IMR-90 (cell line): ENCODE results near the gene FAM78A. TPM values are rescaled to one million over a fixed set of nuclear protein-coding genes. Genes with fewer than 3 reads are reported as not detected.
"Not testable (repeated sequence)": the region's sequence is repeated elsewhere in the genome, so short reads cannot be mapped to it uniquely, and the experiment has no call there.

Experiments used
- ATAC-seq: fragments of 200-7000 bp; cut with Tn5 transposase; 2 replicates; pipeline ENCODE4 v1.9.1; 2020; ENCODE audit warnings: low read depth, mild to moderate bottlenecking, moderate library complexity
- BruUV-seq: library from RNA; stranded (reverse); fragments of 400-500 nt; replicated peaks from 2 replicates; lab custom pipeline; 2021; lab: Mats Ljungman, UMichigan
- CTCF ChIA-PET: fragments of 300-600 bp; formaldehyde crosslinking; extraction: SDS; loops from one replicate; lab custom pipeline; 2021; ENCODE audit warnings: antibody characterized with exemption; lab: Yijun Ruan, JAX
- POLR2A ChIA-PET: fragments of 300-600 bp; sonication (Branson Sonifier 250); formaldehyde crosslinking; loops from one replicate; lab custom pipeline; 2022; ENCODE audit warnings: antibody characterized with exemption; ENCODE audit not compliant: unreplicated experiment; lab: Charles Lee
- DNase-seq: peaks from one replicate; pipeline ENCODE4 v3.0.0; 2013
- H2AFZ ChIP-seq: replicated peaks from 2 replicates; pipeline ENCODE3; 2013; ENCODE audit warnings: low read length, mild to moderate bottlenecking; ENCODE audit not compliant: poor library complexity
- H2AK5ac ChIP-seq: 2 replicates; pipeline ENCODE4 v1.6.1; 2013; ENCODE audit warnings: low read depth, low read length, inconsistent platforms
- H2AK9ac ChIP-seq: replicated peaks from 2 replicates; pipeline ENCODE3; 2013; ENCODE audit warnings: mild to moderate bottlenecking, low read depth, low read length, moderate library complexity; ENCODE audit not compliant: poor library complexity
- H2BK120ac ChIP-seq: 2 replicates; pipeline ENCODE4 v1.6.1; 2013; ENCODE audit warnings: low read depth, low read length, inconsistent platforms
- H2BK15ac ChIP-seq: 3 replicates; pipeline ENCODE4 v1.6.1; 2013; ENCODE audit warnings: low read depth, low read length, inconsistent platforms
- H2BK20ac ChIP-seq: 2 replicates; pipeline ENCODE4 v1.6.1; 2013; ENCODE audit warnings: low read depth, mild to moderate bottlenecking, inconsistent platforms, low read length, moderate library complexity
- H2BK5ac ChIP-seq: 2 replicates; pipeline ENCODE4 v1.6.1; 2013; ENCODE audit warnings: mild to moderate bottlenecking, low read depth, low read length, inconsistent platforms; ENCODE audit not compliant: poor library complexity, severe bottlenecking
- H3K14ac ChIP-seq: replicated peaks from 2 replicates; pipeline ENCODE4 v1.6.1; 2013; ENCODE audit warnings: low read depth, low read length, inconsistent platforms
- H3K18ac ChIP-seq: 2 replicates; pipeline ENCODE4 v1.6.1; 2013; ENCODE audit warnings: low read depth, low read length, control low read depth
- H3K23ac ChIP-seq: 2 replicates; pipeline ENCODE4 v1.6.1; 2013; ENCODE audit warnings: low read depth, low read length, inconsistent platforms
- H3K27ac ChIP-seq: 2 replicates; pipeline ENCODE4 v1.5.1; 2013; ENCODE audit warnings: mild to moderate bottlenecking, control low read depth, low read length; ENCODE audit not compliant: insufficient read depth
- H3K27me3 ChIP-seq: 2 replicates; pipeline ENCODE4 v1.6.1; 2013; ENCODE audit warnings: low read length; ENCODE audit not compliant: control insufficient read depth, insufficient read depth
- H3K36me3 ChIP-seq: 2 replicates; pipeline ENCODE4 v1.6.1; 2013; ENCODE audit warnings: low read length, mixed read lengths; ENCODE audit not compliant: control insufficient read depth, insufficient read depth
- H3K4ac ChIP-seq: 2 replicates; pipeline ENCODE4 v1.6.1; 2013; ENCODE audit warnings: low read depth, low read length, inconsistent platforms
- H3K4me1 ChIP-seq: 2 replicates; pipeline ENCODE4 v1.6.1; 2013; ENCODE audit warnings: low read length, mixed read lengths; ENCODE audit not compliant: control insufficient read depth, insufficient read depth
- H3K4me2 ChIP-seq: 2 replicates; pipeline ENCODE4 v1.6.1; 2013; ENCODE audit warnings: low read depth, mild to moderate bottlenecking, control low read depth, low read length, moderate library complexity
- H3K4me3 ChIP-seq: 2 replicates; pipeline ENCODE4 v1.5.1; 2013; ENCODE audit warnings: low read depth, mild to moderate bottlenecking, control low read depth, low read length, moderate library complexity; ENCODE audit not compliant: insufficient read depth
- H3K56ac ChIP-seq: 2 replicates; pipeline ENCODE4 v1.6.1; 2013; ENCODE audit warnings: low read length, inconsistent platforms; ENCODE audit not compliant: insufficient read depth; ENCODE audit errors: extremely low read depth
- H3K79me1 ChIP-seq, 2 experiments: 2 replicates each; pipeline ENCODE4 v1.6.1; 2013; ENCODE audit warnings: low read length in 2 of 2, inconsistent platforms in 1 of 2, low read depth in 1 of 2
- H3K9ac ChIP-seq: 2 replicates; pipeline ENCODE4 v1.6.1; 2013; ENCODE audit warnings: low read depth, low read length, control low read depth
- H3K9me1 ChIP-seq: 2 replicates; pipeline ENCODE4 v1.6.1; 2013; ENCODE audit warnings: low read length, inconsistent platforms; ENCODE audit not compliant: insufficient read depth
- H3K9me3 ChIP-seq: 2 replicates; pipeline ENCODE4 v1.6.1; 2013; ENCODE audit warnings: low read length; ENCODE audit not compliant: control insufficient read depth, insufficient read depth
- H4K20me1 ChIP-seq: 2 replicates; pipeline ENCODE4 v1.6.1; 2013; ENCODE audit warnings: low read length, inconsistent platforms; ENCODE audit not compliant: insufficient read depth
- H4K5ac ChIP-seq: 2 replicates; pipeline ENCODE4 v1.6.1; 2013; ENCODE audit warnings: mild to moderate bottlenecking, low read depth, low read length, control low read depth
- H4K8ac ChIP-seq, 2 experiments: 2 replicates each; pipeline ENCODE4 v1.6.1; 2013; ENCODE audit warnings: low read depth in 2 of 2, low read length in 2 of 2, control low read depth in 1 of 2, inconsistent platforms in 1 of 2
- H4K91ac ChIP-seq: 2 replicates; pipeline ENCODE4 v1.6.1; 2013; ENCODE audit warnings: low read depth, low read length, inconsistent platforms; ENCODE audit not compliant: insufficient read depth
- BHLHE40 ChIP-seq: fragments of 150-350 bp; IDR thresholded peaks from 2 replicates; pipeline ENCODE4 v1.6.1; 2016; ENCODE audit warnings: mild to moderate bottlenecking, low read depth, low read length
- RFX5 ChIP-seq: IDR thresholded peaks from 2 replicates; pipeline ENCODE4 v1.8.0; 2012; ENCODE audit warnings: low read depth, mild to moderate bottlenecking, low read length, moderate library complexity
- WGBS, 2 experiments: methylation state at CpG; one replicate each; pipeline versions ENCODE4 v1.1.5 to v1.1.7; 2013; ENCODE audit warnings: missing lambda C conversion rate in 2 of 2; ENCODE audit not compliant: insufficient read length in 1 of 2; ENCODE audit errors: extremely low coverage in 2 of 2; 5-methylcytosine and 5-hydroxymethylcytosine counted together
- dilution Hi-C: fragments of 300-500 bp; cut with HindIII; formaldehyde crosslinking; loops from one replicate; pipeline ENCODE4 v1.14.3; 2018; ENCODE audit warnings: low sequenced_read_pairs; ENCODE audit not compliant: unreplicated experiment
- in situ Hi-C: fragments of 300-500 bp; cut with MboI; formaldehyde crosslinking; loops from 3 replicates; pipeline ENCODE4 v1.14.3; 2019; ENCODE audit warnings: low sequenced_read_pairs, inconsistent platforms, mixed read lengths
- intact Hi-C: fragments of 100-400 bp; cut with micrococcal nuclease; formaldehyde crosslinking; loops from 2 replicates; pipeline ENCODE4 v1.10.0; 2022
- polyA plus RNA-seq, 3 experiments: library from polyadenylated mRNA; depleted of rRNA; stranded (reverse); fragments of >200 nt; gene quantifications; 2 replicates each; pipeline ENCODE4 v1.2.3, GENCODE V29; 2012; ENCODE audit warnings: low replicate concordance in 1 of 3
- total RNA-seq: library from RNA; depleted of rRNA; stranded (reverse); fragments of >200 nt; gene quantifications from 2 replicates; pipeline ENCODE4 v1.2.3, GENCODE V29; 2012

The FAM78A gene
- total and polyA plus RNA-seq, 2 of the 4 experiments (the other 2 are of a cell fraction) = 0.18 to 0.27 TPM

DNA sequence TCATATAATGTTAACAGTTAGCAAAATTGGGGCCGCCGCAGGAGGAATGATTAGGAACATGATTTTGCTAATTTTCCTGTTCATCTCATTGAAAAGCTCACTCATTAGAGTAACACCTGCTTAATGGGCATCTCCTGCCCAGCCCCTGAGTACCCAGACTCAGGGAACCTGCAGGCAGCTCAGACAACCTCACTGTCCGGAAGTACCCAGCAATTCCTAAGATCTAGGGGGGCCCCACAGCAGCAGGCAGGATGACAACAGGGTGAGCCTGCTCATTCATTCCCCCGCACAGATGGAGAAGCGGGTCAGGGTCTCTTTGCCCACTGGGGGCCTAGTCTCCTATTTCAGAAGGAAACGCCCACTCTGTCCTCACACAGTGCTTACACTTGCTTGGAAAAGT lies 12.6 kb downstream of the FAM78A start:
- ATAC-seq = no peak

DNA sequence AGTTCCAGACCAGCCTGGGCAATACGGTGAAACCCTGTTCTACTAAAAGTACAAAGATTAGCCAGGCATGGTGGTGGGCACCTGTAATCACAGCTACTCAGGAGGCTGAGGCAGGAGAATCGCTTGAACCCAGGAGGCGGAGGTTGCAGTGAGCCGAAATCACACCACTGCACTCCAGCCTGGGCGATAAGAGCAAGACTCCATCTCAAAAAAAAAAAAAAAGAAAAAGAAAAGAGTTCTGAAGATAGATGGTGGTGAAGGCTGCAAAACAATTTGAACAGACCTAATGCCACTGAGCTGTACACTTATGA lies 13.3 kb downstream of the FAM78A start:
- BruUV-seq, H3K27ac ChIP-seq, H3K4me3 ChIP-seq, H2BK120ac ChIP-seq, H4K5ac ChIP-seq, H3K4me2 ChIP-seq, H3K56ac ChIP-seq, H3K14ac ChIP-seq, H2BK5ac ChIP-seq, in situ Hi-C loops, H4K91ac ChIP-seq, H4K20me1 ChIP-seq, H2AK5ac ChIP-seq, ATAC-seq, H3K36me3 ChIP-seq, H3K4me1 ChIP-seq, POLR2A ChIA-PET, DNase-seq, H3K27me3 ChIP-seq, H3K23ac ChIP-seq, H3K18ac ChIP-seq, H4K8ac ChIP-seq, H2AFZ ChIP-seq, H3K4ac ChIP-seq, H2BK20ac ChIP-seq, H3K9me3 ChIP-seq, dilution Hi-C loops, intact Hi-C loops, H2BK15ac ChIP-seq, H3K79me1 ChIP-seq, H3K9me1 ChIP-seq, H3K9ac ChIP-seq, H2AK9ac ChIP-seq: not testable (repeated sequence)
- CTCF ChIA-PET = interaction anchor here (0.6 kb wide), 1 partner anchor 25 kb away, joined by 3 read pairs; no protein-coding TSS in a partner anchor
- WGBS, 2 experiments = no CpG with 5 or more reads among the region's 5 CpGs

More for the DNA sequence above, 12.6 kb downstream of the FAM78A start:
- no peak overlapping the region for H3K18ac ChIP-seq
- in situ Hi-C loops = no loop called here
- no peaks in the 10 kb centered on the region for H3K9me3 ChIP-seq
- no peak overlapping the region for H3K23ac ChIP-seq
- H3K4me3 ChIP-seq = no peak overlapping the region
- H2BK5ac ChIP-seq = no peak overlapping the region
- H2BK120ac ChIP-seq = no peak overlapping the region
- H3K79me1 ChIP-seq = no peaks in the 10 kb centered on the region
- H2BK20ac ChIP-seq = no peak overlapping the region
- no peak overlapping the region for H2BK15ac ChIP-seq
- H2AK5ac ChIP-seq = no peak overlapping the region; the same call in 1 of the 2 replicates
- H3K56ac ChIP-seq = no peak overlapping the region
- H3K4ac ChIP-seq = no peak overlapping the region
- ChIA-PET CTCF (interaction anchor here (0.6 kb wide), 1 partner anchor 24 kb away, joined by 3 read pairs; no protein-coding TSS in a partner anchor), POLR2A (no interaction called here)
- no peak overlapping the region; the same call in 1 of the 2 replicates for H3K14ac ChIP-seq
- TF ChIP-seq RFX5 (no peak), BHLHE40 (no peak)
- no peaks in the 10 kb centered on the region for H3K36me3 ChIP-seq
- no peak overlapping the region for H3K9ac ChIP-seq
- no peaks in the 10 kb centered on the region for H3K4me1 ChIP-seq
- no peak overlapping the region for H3K27ac ChIP-seq
- dilution Hi-C loops = no loop called here
- BruUV-seq = no TSS peak
- intact Hi-C loops = no loop called here
- H4K91ac ChIP-seq = no peak overlapping the region
- peaks cover 3% of the 10 kb centered on the region; the same call in 1 of the 2 replicates for H3K27me3 ChIP-seq
- no peak overlapping the region for H3K4me2 ChIP-seq
- DNase-seq = no peak
- no peak overlapping the region for H2AK9ac ChIP-seq
- no peak overlapping the region for H2AFZ ChIP-seq
- no peak overlapping the region for H4K8ac ChIP-seq
- H4K20me1 ChIP-seq = no peaks in the 10 kb centered on the region
- H3K9me1 ChIP-seq = no peaks in the 10 kb centered on the region
- 92% methylated on average over 2 of the region's 6 CpGs; no CpG with 5 or more reads in 1 of the 2 experiments for WGBS, 2 experiments
- no peak overlapping the region for H4K5ac ChIP-seq
